NCI-H345 (cell line): ENCODE measurements around the gene ATL3.
"Not testable (repeated sequence)": the region's sequence is repeated elsewhere in the genome, so short reads cannot be mapped to it uniquely, and the experiment has no call there.

Experiments used
- DNase-seq: peaks from one replicate; lab custom pipeline; 2025; lab: John Stamatoyannopoulos, UW

ATL3 gene

GRCh38 chr11:63619967-63620366, 51.2 kb downstream of the ATL3 start:
- DNase-seq: no peak

- not testable (repeated sequence) for DNase-seq
Measured at GRCh38 chr11:63617686-63618085, 53.5 kb downstream of the ATL3 start.

GRCh38 chr11:63616953-63617352, 54.2 kb downstream of the ATL3 start:
- DNase-seq: no peak

- peak; percentile 20 for DNase-seq
Measured at GRCh38 chr11:63614136-63614671, 57.0 kb downstream of the ATL3 start, which contains the start of gene PLAAT3. TSS of gene PLAAT3 (minus strand) at chr11:63614433. CDS start at chr11:63614014, 419 bp downstream.

- DNase-seq: no peak
Measured at GRCh38 chr11:63613517-63614135, 57.5 kb downstream of the ATL3 start.

- no peak for DNase-seq
Measured at GRCh38 chr11:63612181-63612580, 59.0 kb downstream of the ATL3 start.

GRCh38 chr11:63611395-63611747, 59.8 kb downstream of the ATL3 start:
- no peak for DNase-seq

- peak; percentile 64 for DNase-seq
Measured at GRCh38 chr11:63610604-63611394, 60.4 kb downstream of the ATL3 start.

GRCh38 chr11:63609971-63610580, 61.1 kb downstream of the ATL3 start:
- no peak for DNase-seq

- no peak for DNase-seq
Measured at GRCh38 chr11:63609536-63609935, 61.6 kb downstream of the ATL3 start.

GRCh38 chr11:63608353-63609345, 62.5 kb downstream of the ATL3 start:
- no peak for DNase-seq

GRCh38 chr11:63603180-63603518, 68.0 kb downstream of the ATL3 start:
- DNase-seq: no peak

GRCh38 chr11:63602290-63603179, 68.6 kb downstream of the ATL3 start:
- not testable (repeated sequence) for DNase-seq

GRCh38 chr11:63599211-63600122, 71.7 kb downstream of the ATL3 start:
- DNase-seq: no peak

- DNase-seq: no peak
Measured at GRCh38 chr11:63598556-63598955, 72.6 kb downstream of the ATL3 start.

- no peak for DNase-seq
Measured at GRCh38 chr11:63595296-63595695, 75.9 kb downstream of the ATL3 start.

GRCh38 chr11:63592975-63593395, 78.2 kb downstream of the ATL3 start:
- no peak for DNase-seq

- no peak for DNase-seq
Measured at GRCh38 chr11:63590024-63590788, 81.0 kb downstream of the ATL3 start.

GRCh38 chr11:63589000-63589399, 82.2 kb downstream of the ATL3 start:
- DNase-seq: no peak
